NK-92 (cell line): Measurements from ENCODE around the gene ACCS.

ENCODE experiments used
- DNase-seq: peaks from one replicate; lab custom pipeline; 2025; ENCODE audit not compliant: unreplicated experiment; lab: John Stamatoyannopoulos, UW

Gene ACCS

GRCh38 chr11:44085330-44085729 lies 19.3 kb downstream of the ACCS start:
- no peak for DNase-seq

- no peak for DNase-seq
Observed at GRCh38 chr11:44088377-44088776, 22.3 kb downstream of the ACCS start.

- no peak for DNase-seq
Observed at GRCh38 chr11:44088871-44089270, 22.8 kb downstream of the ACCS start.

- no peak for DNase-seq
Observed at GRCh38 chr11:44090539-44090938, 24.5 kb downstream of the ACCS start.

GRCh38 chr11:44094260-44094868 lies 28.3 kb downstream of the ACCS start:
- peak; percentile 28 for DNase-seq

GRCh38 chr11:44095506-44096359 lies 29.7 kb downstream of the ACCS start, which contains the start of gene EXT2:
Gene EXT2, plus strand, starts transcription at chr11:44095678. Its CDS starts 12,035 bp downstream, at chr11:44107713.
- peak; percentile 18 for DNase-seq

GRCh38 chr11:44096360-44097185 lies 30.5 kb downstream of the ACCS start:
- DNase-seq, result no peak

GRCh38 chr11:44097821-44098220 lies 31.8 kb downstream of the ACCS start:
- DNase-seq, result no peak

- DNase-seq, result no peak
Observed at GRCh38 chr11:44101098-44101497, 35.0 kb downstream of the ACCS start.

GRCh38 chr11:44104481-44105294 lies 38.6 kb downstream of the ACCS start:
- DNase-seq, result no peak

GRCh38 chr11:44108260-44108659 lies 42.2 kb downstream of the ACCS start:
- no peak for DNase-seq

- no peak for DNase-seq
Observed at GRCh38 chr11:44110231-44110679, 44.2 kb downstream of the ACCS start.

GRCh38 chr11:44112091-44112821 lies 46.2 kb downstream of the ACCS start:
- DNase-seq, result no peak

GRCh38 chr11:44113018-44113417 lies 46.9 kb downstream of the ACCS start:
- DNase-seq, result no peak

- no peak for DNase-seq
Observed at GRCh38 chr11:44113572-44113971, 47.5 kb downstream of the ACCS start.

- no peak for DNase-seq
Observed at GRCh38 chr11:44116234-44116830, 50.3 kb downstream of the ACCS start.

- DNase-seq, result no peak
Observed at GRCh38 chr11:44120169-44120568, 54.1 kb downstream of the ACCS start.

- no peak for DNase-seq
Observed at GRCh38 chr11:44125598-44125997, 59.5 kb downstream of the ACCS start.

- DNase-seq, result no peak
Observed at GRCh38 chr11:44126304-44126703, 60.2 kb downstream of the ACCS start.

- no peak for DNase-seq
Observed at GRCh38 chr11:44127130-44127529, 61.1 kb downstream of the ACCS start.
